WI38 (cell line): ENCODE results near the gene CHST4.
"Not testable (repeated sequence)": the region's sequence is repeated elsewhere in the genome, so short reads cannot be mapped to it uniquely, and the experiment has no call there.

Source experiments
- H3K4me3 ChIP-seq: 2 replicates; pipeline ENCODE4 v1.5.1; 2011; ENCODE audit warnings: low read depth, mild to moderate bottlenecking, control low read depth, low read length
- TF ChIP-seq, protein P1 (sequence below): IDR thresholded peaks from 2 replicates; pipeline ENCODE4 v1.5.1; 2012; ENCODE audit warnings: low read depth, mild to moderate bottlenecking, control low read depth, low read length

The CHST4 gene

DNA sequence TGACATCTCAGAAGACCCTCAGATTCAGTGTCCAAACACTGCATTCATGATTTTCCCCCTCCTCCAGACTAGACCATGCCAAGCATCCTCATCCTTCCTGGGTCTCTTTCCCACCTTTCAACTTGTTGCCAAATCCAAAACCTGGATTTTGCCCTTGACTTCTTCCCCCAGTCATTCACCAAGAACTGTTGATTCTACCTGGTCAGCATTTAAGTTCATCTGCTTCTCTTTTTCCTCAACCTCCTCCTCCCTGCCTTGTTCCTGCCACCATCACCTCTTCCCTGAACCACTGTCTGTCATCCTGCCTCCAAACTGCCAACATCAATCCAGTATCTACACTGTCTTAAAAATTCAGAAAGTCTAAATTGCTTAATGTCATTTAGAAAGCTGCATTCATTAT is 20.9 kb downstream of the CHST4 start:
- TF ChIP-seq, protein P1, sequence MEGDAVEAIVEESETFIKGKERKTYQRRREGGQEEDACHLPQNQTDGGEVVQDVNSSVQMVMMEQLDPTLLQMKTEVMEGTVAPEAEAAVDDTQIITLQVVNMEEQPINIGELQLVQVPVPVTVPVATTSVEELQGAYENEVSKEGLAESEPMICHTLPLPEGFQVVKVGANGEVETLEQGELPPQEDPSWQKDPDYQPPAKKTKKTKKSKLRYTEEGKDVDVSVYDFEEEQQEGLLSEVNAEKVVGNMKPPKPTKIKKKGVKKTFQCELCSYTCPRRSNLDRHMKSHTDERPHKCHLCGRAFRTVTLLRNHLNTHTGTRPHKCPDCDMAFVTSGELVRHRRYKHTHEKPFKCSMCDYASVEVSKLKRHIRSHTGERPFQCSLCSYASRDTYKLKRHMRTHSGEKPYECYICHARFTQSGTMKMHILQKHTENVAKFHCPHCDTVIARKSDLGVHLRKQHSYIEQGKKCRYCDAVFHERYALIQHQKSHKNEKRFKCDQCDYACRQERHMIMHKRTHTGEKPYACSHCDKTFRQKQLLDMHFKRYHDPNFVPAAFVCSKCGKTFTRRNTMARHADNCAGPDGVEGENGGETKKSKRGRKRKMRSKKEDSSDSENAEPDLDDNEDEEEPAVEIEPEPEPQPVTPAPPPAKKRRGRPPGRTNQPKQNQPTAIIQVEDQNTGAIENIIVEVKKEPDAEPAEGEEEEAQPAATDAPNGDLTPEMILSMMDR: no peak
- H3K4me3 ChIP-seq: no peak overlapping the region

DNA sequence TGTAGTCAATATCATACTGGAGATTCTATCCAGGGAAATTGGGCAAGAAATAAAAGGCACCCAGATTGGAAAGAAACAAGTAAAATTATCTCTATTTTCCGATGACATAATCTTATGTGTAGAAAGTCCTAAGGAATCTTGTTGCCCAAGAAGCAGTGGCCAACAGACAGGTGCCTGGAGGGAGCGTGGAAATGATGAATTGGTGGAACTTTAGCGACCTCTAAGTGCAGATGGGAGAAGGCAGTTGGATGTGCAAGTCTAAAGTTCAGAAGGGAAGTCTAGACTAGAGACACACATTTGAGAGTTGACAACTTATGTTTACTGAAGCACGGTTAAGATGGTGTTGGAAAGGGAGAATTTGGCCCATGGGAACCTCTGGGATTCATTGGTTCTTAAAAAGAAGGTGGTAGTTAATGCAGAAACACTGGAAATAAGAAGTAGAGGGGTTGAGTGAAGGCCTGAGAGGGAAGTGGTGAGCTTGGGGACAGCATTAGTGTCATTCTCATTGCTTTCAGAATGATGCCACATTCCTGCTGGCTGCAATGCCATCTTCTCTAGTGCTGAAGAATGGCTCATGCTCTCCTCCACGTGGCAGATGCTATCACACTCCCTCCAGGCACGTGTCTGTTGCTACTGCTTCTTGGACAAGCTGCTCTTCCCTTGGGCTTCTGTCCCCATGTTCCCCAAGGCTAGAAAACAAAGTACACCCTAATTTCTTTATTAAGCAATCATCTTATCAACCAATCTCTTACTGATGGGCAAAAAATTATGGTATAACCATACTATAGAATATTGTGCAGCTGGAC is 26.7 kb downstream of the CHST4 start:
- TF ChIP-seq, protein P1: no peak
- no peak overlapping the region for H3K4me3 ChIP-seq

DNA sequence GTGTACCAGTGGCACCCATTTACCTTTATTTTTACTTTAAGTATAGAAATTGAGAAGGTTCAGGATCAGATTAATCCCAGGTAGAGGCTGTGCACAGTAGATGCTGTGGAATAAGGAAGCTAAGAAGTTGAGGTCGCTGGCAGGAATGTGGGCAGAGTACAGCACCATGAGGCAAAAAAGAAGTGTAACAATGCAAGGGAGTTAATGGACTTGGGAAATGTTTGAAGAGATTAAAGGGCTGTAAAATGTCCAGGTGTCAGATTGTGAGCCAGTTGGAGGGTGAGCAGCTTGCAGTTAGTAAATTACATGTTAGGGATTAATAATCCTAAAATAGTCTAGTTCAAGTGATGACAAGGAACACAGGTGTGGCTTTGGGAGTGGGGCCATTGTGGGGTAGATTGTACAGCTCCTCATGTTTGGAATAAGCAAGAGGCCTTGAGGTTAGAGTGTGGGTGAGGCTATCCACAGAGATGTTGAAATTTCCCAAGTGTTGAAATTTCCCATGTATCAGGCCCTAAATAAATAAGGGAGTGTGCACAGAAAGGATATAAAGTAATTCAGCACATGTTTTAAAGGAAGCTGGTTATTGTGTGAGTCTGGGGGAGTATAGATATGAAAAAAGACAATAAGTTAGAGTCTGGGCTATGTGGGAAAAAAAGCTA is 29.1 kb downstream of the CHST4 start:
- H3K4me3 ChIP-seq: no peak overlapping the region
- TF ChIP-seq, protein P1: no peak

DNA sequence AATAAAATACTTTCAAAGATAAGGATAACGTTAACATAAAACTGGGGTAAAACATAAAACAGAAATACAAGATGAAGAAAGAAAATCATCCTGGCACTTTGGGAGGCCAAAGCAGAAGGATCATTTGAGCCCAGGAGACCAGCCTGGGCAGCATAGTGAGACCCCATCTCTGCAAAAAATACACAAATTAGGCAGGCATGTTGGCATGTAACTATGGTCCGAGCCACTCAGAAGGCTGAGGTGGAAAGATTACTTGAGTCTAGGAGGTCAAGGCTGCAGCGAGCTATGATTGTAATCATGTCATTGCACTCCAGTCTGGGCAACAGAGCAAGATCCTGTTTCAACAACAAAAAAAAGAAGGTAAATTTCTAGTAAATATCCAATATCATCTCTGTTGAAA is 31.1 kb downstream of the CHST4 start:
- TF ChIP-seq, protein P1: no peak

DNA sequence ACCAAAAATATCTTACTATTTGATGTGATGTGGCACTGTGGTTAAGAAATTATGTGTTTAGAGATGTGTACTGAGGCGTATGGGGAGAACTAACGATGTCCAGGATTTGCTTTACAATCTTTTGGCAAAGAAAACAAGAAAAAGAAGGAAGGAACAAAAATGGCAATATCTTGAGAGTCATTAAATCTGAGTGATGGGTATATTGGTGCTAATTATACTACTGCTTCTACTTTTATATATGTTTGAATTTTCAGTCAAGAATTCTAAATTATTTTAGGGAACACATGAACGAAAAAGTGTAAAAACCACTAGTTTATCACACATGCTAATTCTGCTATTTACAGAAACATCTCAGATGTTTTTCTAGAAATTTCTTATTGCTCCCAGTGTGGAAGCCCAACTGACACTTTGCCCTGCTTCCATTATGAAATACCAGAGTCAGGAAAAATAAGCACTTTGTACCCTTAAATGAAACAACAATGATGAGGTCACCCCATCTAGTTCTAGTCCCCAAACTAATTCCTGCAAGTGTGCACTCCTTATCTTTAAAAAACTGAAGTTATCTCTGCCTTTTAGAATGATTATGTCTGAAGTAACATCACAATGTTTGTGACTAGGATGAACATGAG is 31.8 kb downstream of the CHST4 start:
- H3K4me3 ChIP-seq: no peak overlapping the region
- TF ChIP-seq, protein P1: no peak

More for the DNA sequence above, 31.1 kb downstream of the CHST4 start:
- H3K4me3 ChIP-seq: no peak overlapping the region

DNA sequence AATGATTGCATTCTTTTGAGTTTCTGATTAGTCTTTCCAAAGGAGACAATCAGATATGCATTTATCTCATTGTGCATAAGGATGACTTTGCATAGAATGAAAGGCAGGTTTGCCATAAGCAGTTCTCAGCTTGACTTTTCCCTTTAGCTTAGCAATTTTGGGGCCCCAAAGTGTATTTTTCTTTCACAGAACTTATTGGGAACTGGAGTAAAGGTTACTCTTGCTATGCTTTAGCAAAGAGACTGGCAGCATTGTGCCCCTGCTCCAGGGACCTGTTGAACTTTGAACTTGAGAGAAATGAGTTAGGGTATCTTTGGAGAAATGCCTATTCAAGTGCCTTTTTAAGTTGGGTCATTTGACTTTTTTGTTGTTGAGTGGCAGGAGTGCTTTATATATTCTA is 33.6 kb downstream of the CHST4 start:
- no peak overlapping the region for H3K4me3 ChIP-seq
- TF ChIP-seq, protein P1: no peak

DNA sequence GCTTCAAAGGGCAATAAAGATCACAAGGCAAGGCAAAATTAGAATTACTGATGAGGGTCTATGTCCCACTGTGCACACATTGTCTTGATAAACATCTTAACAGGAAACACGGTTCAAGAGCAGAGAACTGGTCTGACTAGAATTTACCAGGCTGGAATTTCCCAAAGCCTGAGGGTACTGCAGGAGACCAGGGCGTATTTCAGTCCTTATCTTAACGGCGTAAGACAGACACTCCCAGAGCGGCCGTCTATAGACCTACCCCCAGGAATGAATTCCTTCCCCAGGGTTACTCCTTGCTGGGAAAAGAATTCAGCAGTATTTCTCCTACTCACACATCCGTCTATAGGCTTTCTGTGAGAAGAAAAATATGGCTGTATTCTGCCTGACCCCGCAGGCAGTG is 35.7 kb downstream of the CHST4 start:
- not testable (repeated sequence) for H3K4me3 ChIP-seq
